DMS 273 treated with DMSO at 0.1 percent for 48 hours (cell line): ENCODE data around the gene TRIP10.
"Not testable (repeated sequence)": the region's sequence is repeated elsewhere in the genome, so short reads cannot be mapped to it uniquely, and the experiment has no call there.

Experiments
- DNase-seq: peaks from one replicate; lab custom pipeline; 2025; lab: John Stamatoyannopoulos, UW

TRIP10 gene

DNA sequence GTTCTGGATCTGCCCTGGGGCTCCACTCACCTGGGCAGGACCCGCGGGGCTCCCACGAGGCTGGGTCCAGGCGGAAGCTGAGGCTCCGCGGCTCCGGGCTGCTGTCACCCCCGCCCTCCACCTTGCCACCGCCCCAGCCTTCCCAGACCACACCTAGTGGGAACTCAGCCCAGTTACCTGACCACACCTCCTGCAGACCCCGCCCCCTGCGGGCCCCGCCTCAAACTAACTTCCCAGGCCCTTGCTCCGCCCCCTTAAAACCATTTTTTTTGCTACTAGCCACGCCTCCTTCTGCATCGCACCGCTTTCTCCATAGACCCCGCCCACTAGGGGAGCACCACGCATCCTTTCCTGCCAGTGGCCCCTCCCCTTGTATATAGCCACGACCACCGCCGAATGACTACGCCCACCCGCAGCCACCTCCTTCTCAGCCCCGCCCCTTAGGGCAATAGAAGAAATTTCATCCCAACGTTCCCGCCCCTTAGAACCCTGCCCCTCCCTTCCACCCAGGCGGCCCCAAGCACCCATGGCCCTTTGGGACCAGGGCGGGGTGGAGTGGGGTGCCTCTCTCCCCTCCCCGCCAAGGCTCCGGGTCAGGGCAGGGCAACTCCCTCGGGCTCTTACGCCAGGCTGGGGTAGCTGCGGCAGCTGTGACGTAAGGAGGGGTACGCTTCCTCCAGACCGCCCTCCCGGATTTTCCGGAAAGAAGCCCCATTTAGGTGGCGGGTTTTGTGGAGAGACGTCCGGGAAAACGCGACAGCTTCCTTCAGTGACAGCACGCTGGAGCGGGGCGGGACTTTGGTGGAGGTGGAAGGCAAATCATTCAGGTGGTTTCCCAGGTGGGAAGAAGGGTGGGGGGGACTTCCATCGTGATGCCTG lies 28.1 kb downstream of the TRIP10 start, which contains the start of gene SH2D3A:
Gene SH2D3A (minus strand): TSS at position 79 of the 879 bp plus-strand sequence. CDS start 3,687 bp downstream, outside the sequence.
- DNase-seq, result no peak

GRCh38 chr19:6768236-6768785 lies 28.8 kb downstream of the TRIP10 start:
- DNase-seq, result no peak

- DNase-seq, result no peak
These were observed 29.6 kb downstream of the TRIP10 start for GRCh38 chr19:6769006-6769619.

- not testable (repeated sequence) for DNase-seq
These were observed 32.2 kb downstream of the TRIP10 start for GRCh38 chr19:6771648-6772027.

GRCh38 chr19:6772028-6772865 lies 32.8 kb downstream of the TRIP10 start, which contains the start of gene VAV1:
TSS of gene VAV1 (plus strand) at chr19:6772708. CDS start at chr19:6772808, 100 bp downstream.
- no peak for DNase-seq

- no peak for DNase-seq
These were observed 33.4 kb downstream of the TRIP10 start for GRCh38 chr19:6772866-6773322.

GRCh38 chr19:6773323-6773931 lies 33.9 kb downstream of the TRIP10 start:
- DNase-seq, result no peak

- peak; percentile 51 for DNase-seq
These were observed 35.6 kb downstream of the TRIP10 start for GRCh38 chr19:6774821-6775707.

GRCh38 chr19:6776045-6776444 lies 36.6 kb downstream of the TRIP10 start:
- not testable (repeated sequence) for DNase-seq

DNA sequence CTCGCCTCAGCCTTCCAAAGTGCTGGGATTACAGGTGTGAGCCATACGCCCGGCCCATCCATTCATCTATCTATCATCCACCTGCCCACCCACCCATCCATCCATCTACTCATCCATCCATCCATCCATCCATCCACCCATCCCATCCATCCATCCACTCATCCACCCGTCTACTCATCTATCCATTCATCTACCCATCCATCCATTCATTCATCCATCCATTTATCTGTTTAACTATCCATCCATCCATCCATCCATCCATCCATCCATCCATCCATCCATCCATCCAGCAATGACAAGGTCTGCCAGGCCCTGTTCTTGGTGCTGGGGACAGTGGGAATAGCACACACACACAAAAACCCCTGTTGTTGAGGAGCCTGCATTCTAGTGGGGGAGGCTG lies 37.5 kb downstream of the TRIP10 start:
- no peak for DNase-seq

- DNase-seq, result no peak
These were observed 38.0 kb downstream of the TRIP10 start for GRCh38 chr19:6777434-6777833.

DNA sequence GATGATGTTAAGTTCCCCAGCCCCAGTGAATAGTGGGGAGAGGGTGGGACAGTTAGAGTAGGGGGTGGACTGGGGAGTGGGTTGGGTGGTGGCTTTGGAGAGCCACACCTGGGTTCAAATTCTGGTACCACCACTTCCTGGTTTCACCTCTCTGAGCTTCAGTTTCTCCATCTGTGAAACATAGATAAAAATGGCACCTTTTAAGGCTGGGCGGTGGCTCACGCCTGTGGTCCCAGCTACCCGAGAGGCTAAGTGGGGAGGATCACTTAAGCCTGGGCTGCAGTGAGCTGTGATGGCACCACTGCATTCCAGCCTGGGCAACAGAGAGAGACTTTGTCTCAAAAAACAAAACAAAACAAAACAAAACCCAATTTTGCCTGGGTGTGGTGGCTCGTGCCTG lies 38.9 kb downstream of the TRIP10 start:
- DNase-seq, result no peak

GRCh38 chr19:6779206-6779605 lies 39.7 kb downstream of the TRIP10 start:
- no peak for DNase-seq

GRCh38 chr19:6787393-6787792 lies 47.9 kb downstream of the TRIP10 start:
- DNase-seq, result no peak

DNA sequence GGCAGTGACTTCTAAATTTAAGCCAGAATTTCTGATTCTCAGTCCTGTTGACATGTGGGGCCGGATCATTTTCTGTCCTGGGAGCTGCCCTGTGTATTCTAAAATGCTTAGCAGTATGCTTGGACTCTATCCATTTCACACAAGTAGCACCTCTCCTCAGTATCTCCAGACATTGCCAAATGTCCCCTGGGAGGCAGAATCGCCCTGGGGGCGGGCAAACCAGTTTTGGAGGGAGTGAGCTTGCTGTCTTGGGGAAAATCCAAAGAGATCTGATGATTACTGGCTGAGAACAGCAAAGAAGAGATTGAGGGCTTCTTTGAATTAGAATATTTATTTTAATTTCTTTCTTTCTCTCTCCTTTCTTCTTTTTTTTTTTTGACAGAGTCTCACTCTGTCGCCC lies 49.4 kb downstream of the TRIP10 start:
- no peak for DNase-seq

- no peak for DNase-seq
These were observed 51.0 kb downstream of the TRIP10 start for GRCh38 chr19:6790194-6791128.

- no peak for DNase-seq
These were observed 51.8 kb downstream of the TRIP10 start for GRCh38 chr19:6791237-6791636.

GRCh38 chr19:6793411-6793810 lies 53.9 kb downstream of the TRIP10 start:
- DNase-seq, result no peak

DNA sequence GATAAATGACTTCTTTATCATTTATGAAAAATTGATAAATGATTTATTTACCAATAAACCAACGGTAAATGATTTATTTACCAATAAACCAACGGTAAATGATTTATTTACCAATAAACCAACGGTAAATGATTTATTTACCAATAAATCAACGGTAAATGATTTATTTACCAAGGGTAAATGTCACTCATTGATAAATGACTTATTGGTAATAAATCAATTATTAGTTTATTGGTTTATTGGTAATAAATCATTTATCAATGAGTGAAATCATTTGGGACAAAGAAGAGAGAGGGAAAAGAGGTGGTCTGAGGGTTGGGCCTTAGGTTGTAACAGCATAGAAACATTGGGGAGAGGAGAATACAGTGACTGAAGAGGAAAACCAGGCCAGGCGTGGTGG lies 54.5 kb downstream of the TRIP10 start:
- no peak for DNase-seq
